Dedifferentiated amniotic fluid mesenchymal stem cell (primary cell): ENCODE results near the gene C1orf232.

Experiments
- DNase-seq: peaks from one replicate; pipeline ENCODE4 v3.0.0-alpha.2; 2016; ENCODE audit errors: extremely low spot score

The C1orf232 gene

DNA sequence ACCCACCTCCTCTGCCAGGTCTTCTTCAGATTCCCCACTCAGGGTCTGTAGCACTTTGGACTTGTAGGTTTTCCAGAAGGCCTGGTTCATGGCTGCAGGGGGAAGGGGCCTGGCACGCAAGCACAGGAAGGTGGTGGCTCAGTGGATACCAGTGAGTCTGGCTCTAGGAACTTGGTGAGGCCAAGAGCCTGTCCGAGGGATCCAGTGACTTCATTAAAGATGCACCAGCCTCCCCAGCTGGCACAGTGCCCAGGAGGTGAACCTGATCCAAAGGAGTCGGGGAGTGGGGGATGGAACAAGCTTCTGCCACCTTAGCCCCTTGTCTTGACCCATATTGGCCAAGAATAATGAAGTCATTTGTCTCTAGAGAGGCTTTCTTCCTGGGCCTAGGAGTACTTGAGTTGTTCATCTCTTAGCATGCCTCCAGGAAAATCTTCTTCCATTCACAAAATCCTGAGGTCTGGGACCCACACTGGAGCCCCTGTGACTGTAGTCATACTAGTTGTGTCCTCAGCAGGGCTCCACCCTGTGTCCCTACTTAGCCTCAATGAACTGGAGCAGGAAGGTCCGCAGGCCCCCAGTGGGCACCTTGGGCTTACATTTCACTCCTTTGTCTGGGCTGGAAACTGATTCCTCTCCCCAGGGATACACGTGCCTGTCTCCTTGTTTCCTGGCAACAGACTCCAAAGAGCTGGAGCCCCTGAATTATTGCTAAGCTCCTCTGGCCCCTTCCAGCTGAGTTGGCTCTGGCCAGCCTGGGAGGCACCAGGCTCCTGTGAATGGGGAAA, at the start of gene C1orf232:
C1orf232 (minus strand) TSS at position 554 of the 788 bp plus-strand sequence; CDS start at position 90, 464 bp downstream.
- DNase-seq = no peak

DNA sequence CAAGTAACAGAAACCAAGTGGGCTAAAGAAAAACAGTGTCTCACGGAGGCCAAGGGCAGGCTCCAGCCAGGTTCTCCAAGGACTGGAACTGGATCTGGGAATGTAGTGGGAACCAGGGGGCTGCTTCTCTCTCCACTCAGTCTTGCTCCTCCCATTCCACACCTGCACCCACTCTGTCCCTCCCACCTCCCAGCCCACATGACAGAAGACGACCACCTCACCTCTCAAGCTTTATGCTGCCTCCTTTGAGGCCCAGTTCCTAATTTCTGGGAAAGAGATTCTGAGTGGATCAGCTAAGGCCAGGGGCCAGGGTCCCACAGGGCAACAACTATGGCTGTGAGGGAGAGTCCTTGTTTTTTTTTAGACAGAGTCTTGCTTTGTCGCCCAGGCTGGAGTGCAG, 46.5 kb upstream of the C1orf232 start:
- no peak for DNase-seq

DNA sequence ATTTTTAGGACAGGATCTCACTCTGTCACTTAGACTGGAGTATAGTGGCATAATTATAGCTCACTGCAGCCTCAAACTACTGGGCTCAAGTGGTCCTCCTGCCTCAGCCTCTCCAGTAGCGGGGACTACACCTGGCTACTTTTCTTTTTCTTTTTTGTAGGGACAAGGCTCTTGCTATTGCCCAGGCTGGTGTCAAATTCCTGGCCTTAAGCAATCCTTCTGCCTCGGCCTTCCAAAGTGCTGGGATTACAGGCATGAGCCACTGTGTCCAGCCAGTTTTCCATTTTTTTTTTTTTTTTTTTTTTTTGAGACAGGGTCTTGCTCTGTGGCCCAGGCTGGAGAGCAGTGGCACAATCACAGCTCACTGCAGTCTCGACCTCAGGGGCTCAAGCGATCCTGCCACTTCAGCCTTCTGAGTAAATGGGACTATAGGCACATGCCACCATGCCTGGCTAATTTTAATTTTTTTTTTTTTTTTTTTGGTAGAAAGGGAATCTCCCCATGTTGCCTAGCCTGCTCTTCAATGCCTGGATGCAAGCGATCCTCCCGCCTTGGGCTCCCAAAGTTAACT, 44.7 kb upstream of the C1orf232 start:
- no peak for DNase-seq

DNA sequence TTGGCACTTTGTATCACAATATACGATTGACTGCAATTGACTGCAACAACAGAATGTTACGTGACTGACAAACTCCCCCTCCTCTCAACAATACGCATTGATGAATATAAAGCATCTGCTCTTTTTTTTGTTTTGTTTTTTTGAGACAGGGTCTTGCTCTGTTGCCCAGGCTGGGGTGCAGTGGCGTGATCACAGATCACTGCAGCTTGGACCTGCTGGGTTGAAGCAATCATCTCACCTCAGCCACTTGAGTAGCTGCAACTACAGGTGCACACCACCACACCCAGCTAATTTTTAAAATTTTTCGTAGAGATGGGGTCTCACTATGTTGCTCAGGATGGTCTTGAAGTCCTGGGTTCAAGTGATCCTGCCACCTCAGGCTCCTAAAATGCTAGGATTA, 44.0 kb upstream of the C1orf232 start:
- DNase-seq = no peak

DNA sequence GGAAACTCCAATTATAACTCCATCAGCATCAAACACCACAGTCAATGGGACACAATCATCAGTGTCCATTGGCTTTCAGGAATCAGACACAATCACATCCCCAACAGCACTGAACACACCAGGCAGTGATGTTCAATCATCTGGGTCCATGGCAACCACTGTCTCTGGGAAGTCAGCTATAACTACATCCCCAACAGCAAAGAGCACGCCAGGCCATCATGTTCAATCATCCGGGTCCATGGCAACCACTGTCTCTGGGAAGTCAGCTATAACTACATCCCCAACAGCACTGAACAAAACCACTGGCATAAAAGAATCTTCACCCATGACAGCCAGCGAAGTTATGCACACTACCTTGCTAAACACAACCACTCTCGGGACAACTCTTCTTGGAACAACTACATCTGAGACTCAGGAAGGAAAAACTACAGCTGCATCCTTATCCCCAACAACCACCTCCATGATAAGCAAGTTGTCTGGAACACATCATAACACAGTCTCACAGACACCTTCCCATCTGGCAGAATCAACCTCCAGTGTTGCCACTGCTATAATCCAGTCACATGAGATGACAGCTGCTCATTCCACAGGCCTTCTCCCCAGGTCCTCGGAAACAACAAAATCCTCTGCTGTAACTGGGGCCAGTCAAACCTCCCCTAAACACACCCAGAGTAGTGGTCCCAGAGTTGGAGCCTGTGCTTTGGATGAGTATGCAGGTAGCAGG, 41.5 kb upstream of the C1orf232 start:
- DNase-seq = no peak

DNA sequence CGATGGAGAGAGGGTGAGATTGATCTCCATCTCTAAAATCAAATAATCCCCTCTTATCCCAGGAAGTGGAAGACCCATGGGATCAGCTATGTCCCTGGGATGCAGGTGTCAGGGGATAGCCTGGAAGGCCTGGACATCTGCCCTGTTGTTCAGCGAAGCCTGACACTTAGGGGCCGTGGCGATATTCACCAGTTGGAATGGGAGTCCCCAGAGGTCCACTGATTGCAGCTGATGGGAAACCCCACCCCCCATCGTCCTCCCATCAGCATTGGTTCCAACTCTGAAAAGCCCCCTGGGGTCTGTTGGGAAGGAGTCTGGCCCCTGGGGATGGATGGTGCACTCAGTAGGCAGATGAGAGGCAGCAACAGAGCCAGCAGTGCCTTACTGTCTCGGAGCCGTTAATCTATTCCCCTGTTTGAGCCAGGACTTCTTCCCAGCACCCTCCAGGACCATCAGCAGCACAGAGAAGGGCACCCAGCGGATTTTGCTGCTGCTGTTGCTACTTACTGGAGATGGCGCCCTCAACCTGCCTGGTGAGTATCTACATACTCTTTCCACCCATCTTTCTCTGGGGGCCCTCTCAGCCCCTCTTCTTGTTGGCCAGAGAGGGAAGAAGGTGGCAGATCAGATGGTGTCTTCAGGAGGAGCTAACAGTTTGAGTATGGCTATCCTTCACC, 35.0 kb upstream of the C1orf232 start:
- DNase-seq = no peak

DNA sequence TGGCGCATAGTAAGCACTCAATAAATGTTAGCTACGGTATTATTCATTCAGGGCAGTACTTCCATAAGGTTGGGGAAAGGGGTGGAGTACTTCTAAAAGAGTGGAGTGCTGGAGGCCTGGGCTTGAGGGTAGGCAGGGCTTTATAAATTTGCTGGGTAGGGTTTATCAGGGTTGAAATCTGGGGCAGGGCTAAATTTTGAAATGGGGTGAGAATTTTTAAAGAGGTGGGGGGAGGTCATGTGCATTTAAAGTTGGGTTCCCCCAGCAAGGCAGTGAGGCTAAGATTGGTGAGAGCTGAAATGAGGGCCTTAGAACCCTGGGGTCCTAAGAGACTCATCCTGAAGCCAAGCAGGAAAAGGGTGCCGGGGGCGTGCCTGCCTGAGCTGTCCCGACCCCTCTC, 31.6 kb upstream of the C1orf232 start:
- DNase-seq = no peak

DNA sequence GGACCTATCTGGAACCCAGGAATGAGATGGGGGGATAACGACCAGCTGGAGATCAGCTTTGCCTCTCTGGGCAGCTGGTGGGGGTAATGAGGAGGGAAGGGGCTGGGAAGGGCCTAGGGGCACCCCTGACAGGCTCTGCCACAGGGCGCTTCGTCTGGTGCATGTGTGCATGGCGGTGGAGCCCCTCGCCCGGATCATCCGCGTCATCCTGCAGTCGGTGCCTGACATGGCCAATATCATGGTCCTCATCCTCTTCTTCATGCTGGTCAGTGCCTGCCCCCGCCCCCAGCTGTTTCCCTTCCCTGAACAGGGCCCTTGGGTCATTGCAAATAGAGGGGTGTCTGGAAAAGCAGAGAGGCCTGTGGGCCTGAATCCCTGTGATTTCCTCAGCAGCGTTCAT, 29.1 kb upstream of the C1orf232 start:
- no peak for DNase-seq

DNA sequence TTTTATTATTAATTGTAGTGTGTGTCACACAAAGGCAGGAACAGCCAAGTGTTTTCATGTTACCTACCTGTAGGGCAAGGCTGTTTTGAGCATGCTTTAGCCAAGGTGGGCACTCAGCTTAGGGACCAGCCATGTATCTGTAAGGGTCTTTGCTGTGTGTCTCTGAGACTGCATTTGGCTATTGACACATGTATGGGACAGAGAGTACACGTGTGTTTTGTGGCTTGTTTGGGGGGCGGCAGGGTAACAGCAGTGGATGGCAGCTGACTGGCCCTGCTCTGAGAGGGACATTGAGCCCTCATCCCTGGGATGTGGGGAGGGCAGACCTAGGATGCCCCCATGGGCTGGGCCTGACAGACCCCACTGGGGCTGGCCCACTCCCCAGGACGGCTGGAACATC, 28.5 kb upstream of the C1orf232 start:
- no peak for DNase-seq

DNA sequence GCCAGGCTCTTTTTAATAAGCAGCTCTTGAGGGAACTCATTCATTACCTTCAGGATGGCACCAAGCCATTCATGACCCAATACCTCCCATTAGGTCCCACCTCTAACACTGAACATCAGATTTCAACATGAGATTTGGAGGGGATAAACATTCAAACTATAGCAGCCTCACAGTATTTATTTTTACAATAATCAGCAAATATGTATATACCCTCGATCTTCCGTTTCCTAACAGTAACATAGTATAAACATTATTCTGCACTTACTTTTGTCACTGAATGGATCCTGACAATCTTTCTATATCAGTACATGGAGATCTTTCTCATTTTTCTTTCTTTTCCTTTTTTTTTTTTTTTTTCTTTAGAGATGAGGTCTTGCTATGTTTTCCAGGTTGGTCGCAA, 27.0 kb upstream of the C1orf232 start:
- no peak for DNase-seq

DNA sequence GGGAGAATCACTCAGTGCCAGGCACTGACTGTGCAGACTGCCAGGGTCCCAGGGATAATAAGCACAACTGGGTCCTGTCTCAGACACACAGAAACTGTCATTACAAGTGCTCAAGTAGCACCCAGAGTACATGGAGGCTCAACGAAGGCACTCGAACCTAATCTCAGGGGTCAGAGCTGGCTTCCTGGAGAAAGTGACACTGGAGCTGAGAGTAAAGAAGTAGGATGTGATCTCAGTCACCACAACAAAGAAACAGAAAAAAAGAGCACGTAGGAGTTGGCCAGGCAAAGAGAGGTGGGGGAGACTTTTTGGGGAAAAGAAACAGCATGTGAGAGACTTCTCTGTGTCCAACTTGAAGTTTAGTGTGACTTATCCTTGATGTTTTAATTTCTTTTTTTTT, 23.0 kb upstream of the C1orf232 start:
- DNase-seq = no peak

DNA sequence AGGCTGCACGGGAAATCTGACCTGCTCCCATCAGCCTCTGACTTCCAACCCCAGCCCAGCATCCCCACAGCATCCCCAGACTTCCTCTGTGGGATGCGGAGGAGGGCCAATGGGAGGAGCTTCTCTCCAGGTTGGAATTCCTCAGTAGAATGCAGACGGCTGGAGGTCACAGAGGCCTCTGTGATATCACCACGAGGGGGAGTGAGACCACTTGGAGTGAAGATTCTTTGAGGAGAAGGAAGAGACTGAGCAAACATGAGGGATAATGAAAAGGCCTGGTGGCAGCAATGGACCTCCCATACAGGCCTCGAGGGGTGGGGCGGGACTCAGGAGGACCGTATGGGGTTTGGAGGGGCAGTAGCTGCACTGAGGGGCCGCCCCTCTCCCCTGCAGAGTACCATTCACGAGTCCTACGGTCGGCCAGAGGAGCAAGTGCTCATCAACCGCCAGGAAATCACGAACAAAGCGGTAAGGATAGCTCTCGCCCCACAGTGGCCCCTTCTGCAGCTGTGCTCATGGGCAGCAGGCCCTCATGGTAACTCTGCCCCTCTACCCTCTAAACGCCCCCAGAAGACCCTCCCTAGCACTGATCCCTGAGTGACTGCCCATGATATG, 21.7 kb upstream of the C1orf232 start, which contains the start of gene CATSPER4:
CATSPER4 (plus strand) TSS at position 230 of the 615 bp plus-strand sequence; CDS start at position 256, 26 bp downstream.
- DNase-seq = no peak

DNA sequence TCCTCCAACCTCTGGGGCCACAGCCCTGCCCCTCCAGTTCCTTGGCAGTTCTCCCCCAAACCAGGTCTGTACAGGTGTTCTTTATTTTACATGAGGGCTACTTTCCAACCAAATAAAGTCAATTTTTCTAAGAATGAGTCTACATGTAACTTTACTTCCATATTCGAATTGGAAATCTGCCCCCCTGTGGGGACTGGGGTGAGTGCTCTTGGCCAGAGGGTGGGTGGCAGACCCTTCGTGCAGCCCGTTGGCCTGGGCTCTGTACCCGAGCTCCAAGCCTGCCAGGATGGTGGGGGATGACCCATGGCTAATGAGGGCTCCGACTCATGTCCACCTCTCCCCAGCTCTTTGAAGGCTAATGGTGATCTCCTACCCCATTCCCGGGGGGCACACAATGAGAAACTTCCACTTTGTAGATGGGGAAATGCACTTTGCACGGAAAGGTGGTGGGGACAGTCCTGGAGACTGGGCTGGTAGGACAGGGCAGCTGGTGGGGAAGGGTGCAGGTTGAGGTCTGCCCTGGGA, 21.1 kb upstream of the C1orf232 start:
- DNase-seq = no peak

DNA sequence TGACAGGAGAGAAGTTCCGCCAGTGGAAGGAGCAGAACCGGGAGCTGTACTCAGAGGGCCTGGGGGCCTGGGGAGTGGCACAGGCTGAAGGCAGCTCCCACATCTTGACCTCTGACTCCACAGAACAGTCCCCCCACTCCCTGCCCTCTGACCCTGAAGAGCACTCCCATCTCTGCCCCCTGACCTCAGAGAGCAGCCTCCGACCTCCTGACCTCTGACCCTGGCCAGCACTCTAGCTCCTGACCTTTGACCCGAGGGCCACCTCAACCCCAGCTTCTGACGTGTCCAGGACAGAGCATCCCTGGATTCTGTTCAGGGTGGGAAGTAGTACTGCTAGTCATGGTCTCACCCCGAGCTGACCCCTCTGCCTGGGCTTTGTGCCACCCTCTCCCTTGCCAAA, 20.6 kb upstream of the C1orf232 start:
- DNase-seq = no peak

DNA sequence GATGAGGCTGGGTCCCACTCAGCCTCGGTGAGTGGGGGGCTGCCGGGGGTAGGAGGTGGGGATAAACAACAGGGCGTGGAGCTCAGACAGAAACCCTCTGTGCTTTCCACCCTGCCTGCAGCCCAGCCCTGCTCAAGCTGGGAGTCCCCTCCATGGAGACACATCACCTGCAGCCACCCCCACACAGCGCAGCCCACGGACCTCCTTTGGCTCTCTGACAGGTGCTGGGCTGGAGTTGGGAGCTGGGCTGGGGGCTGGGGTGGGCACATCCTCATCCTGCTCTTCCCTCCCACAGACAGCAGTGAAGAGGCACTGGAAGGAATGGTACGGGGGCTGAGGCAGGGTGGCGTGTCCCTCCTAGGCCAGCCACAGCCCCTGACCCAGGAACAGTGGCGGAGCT, 19.7 kb upstream of the C1orf232 start:
- DNase-seq = no peak

DNA sequence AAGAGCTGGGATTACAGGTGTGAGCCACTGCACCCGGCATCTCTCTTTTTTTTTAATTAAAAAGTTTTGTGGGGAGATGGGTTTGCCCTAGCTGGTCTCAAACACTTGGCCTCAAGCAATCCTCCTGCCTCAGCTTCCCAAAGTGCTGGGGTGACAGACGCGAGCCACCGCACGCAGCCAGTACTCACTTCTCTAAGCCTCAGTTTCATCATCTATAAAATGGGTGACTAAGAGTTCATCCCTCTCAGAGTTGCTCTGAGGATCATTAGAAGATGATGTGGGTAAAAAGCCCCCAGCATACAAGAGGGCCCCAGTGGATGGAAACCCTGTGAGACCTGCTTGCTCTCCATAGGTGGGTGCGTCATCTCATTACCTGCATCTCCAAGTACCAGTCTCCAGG, 19.1 kb upstream of the C1orf232 start:
- DNase-seq = no peak

DNA sequence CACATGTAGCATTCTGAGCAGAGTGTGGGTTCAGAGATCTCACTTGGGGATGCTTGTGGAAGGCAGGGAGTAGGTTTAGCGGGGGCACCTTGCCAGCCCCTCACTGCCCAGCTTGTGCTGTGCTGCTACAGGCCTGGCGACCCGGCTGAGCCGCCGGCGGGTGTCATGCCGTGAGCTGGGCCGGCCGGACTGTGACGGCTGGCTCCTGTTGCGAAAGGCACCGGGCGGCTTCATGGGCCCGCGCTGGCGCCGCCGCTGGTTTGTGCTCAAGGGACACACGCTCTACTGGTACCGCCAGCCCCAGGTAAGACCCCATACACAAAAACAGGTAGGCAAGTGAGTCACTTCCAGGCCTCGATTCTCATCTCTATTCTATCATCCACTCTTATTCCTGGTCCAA, 16.1 kb upstream of the C1orf232 start:
- DNase-seq = no peak

DNA sequence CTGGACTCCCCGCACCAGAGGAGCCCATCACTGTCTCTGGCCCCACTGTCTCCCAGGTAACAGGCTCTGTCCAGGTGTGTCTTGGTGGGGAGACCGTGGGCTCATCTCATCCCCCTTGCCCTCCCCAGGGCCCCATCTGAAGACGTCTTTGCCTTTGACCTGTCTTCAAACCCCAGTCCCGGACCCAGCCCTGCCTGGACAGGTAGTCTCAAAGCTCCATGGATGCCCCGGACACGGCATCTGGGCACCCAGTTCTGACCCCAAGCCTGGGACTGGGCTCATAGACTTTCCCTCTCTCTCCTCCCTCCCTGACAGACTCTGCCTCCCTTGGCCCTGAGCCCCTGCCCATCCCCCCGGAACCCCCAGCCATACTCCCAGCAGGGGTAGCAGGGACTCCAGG, 15.3 kb upstream of the C1orf232 start:
- no peak for DNase-seq

DNA sequence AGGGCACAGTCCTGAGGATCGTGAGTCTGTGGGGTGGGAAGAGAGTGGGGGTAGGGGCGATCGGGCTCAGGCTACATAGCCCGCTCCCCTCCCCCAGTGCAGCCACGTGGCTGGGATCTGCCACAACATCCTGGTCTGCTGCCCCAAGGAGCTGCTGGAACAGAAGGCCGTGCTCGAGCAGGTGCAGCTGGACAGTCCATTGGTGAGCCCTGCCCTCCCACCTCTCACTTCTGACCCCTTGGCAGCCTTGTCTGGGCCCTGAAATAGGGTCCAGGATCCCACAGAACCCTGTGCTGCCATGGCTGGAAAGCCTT, 13.6 kb upstream of the C1orf232 start:
- DNase-seq = no peak

DNA sequence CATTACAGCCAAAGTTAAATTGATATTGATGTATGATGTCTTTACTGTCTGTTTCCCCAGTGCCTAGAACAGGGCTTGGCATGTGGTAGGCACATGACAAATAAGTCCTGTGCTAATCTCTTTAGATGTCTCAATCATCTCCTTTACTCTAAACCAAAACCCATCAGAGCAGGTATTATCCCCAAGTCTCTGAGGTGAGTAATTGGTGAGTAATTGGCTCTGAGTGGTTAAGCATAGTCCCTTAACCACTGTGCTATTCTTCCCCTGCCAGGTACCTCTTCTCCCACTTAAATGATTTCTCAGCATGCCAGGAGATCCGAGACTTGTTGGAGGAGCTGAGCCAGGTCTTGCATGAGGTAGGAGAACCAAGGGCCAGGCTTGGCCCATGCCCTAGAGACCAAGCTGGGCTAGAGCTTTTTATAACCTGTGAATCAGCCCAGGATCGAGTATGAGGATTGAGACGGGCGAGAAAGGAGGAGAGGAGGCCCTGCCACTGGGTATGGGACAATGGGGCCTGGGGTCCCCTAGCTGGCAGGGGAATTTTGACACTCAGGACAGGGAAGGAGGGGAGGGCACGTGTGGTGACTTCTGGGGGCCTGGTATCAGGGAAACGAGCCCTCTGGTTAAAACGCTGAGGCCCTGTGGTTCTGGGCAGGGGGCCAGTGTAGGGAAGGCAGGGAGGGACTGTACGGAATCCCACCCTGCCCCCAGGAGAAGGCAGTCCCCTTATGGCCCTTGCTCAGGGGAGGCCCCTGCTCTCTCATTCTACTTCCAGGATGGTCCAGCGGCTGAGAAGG, 13.0 kb upstream of the C1orf232 start:
- DNase-seq = no peak

DNA sequence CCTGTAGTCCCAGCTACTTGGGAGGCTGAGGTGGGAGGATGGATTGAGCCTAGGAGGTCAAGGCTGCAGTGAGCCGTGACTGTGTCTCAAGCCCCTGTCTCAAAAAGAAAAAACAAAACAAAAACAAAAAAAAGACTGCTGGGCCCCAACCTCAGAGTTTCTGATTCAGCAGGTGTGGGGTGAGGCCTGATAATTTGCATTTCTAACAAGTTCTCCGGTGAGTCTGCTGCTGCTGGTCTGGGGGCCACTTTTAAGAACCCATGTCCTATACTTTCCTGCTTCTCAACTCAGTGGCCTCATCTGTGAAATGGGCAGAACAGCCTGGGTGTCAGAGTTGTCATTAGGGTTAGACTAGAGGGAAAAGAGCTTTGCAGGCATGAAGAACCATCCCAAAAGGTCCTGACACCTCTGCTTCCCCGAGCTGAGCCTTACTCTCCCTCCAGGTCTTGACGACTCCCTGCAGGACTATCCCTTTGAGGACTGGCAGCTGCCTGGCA, 11.3 kb upstream of the C1orf232 start:
- DNase-seq = no peak
